K562 (cell line): ENCODE measurements around the gene BSCL2. TPM values are rescaled to one million over a fixed set of nuclear protein-coding genes. Genes with fewer than 3 reads are reported as not detected.

ENCODE experiments used
- ATAC-seq: fragments of 200-7000 bp; cut with Tn5 transposase; 3 replicates; pipeline ENCODE4 v1.9.1; 2020; ENCODE audit warnings: moderate library complexity
- BruUV-seq: library from RNA; stranded (reverse); fragments of 400-500 nt; replicated peaks from 2 replicates; lab custom pipeline; 2021; lab: Mats Ljungman, UMichigan
- CTCF ChIA-PET: fragments of 300-600 bp; formaldehyde crosslinking; extraction: SDS; loops from one replicate; lab custom pipeline; 2021; ENCODE audit warnings: low intra/inter-chr PET ratio; lab: Yijun Ruan, JAX
- POLR2A ChIA-PET: fragments of 300-600, 350-650 bp; sonication (Branson Sonifier 250); formaldehyde crosslinking; extraction: SDS; loops from one replicate; lab custom pipeline; 2021; ENCODE audit warnings: antibody characterized with exemption, inconsistent platforms; lab: Yijun Ruan, JAX
- DNase-seq, 4 experiments: peaks; one replicate each; pipeline versions ENCODE4 v3.0.0 to v3.0.0-alpha.2; 2011 to 2018; ENCODE audit warnings: low spot score in 3 of 4, mixed read lengths in 3 of 4; ENCODE audit errors: extremely low read depth in 1 of 4
- FAIRE-seq: peaks from 2 replicates; lab custom pipeline; 2011; peaks lifted over from hg19 to GRCh38; lab: Jason Lieb, UNC
- H2AFZ ChIP-seq: 2 replicates; pipeline ENCODE4 v1.6.0; 2011; ENCODE audit warnings: low read depth, low read length, control low read depth, inconsistent platforms
- H3K27ac ChIP-seq: fragments of 200-600 bp; 3 replicates; pipeline ENCODE4 v1.8.0; 2011; ENCODE audit warnings: low read depth, mild to moderate bottlenecking, control low read depth, inconsistent platforms, low read length, moderate library complexity, mixed read lengths; ENCODE audit errors: extremely low read depth
- H3K27me3 ChIP-seq, 2 experiments: fragments of 300-600 bp in 1 of 2; 2 replicates in 1 of 2; 3 replicates in 1 of 2; pipeline versions ENCODE4 v1.6.0 to v1.8.0; 2011; ENCODE audit warnings: inconsistent platforms in 2 of 2, low read length in 2 of 2, mild to moderate bottlenecking in 1 of 2, mixed read lengths in 1 of 2, moderate library complexity in 1 of 2; ENCODE audit not compliant: control insufficient read depth in 2 of 2, insufficient read depth in 2 of 2
- H3K36me3 ChIP-seq: fragments of 300-600 bp; 3 replicates; pipeline ENCODE4 v1.8.0; 2011; ENCODE audit warnings: mild to moderate bottlenecking, low read length, inconsistent platforms; ENCODE audit not compliant: control insufficient read depth, insufficient read depth
- H3K4me1 ChIP-seq, 2 experiments: fragments of 200-600 bp in 1 of 2; replicated peaks in 1 of 2; 2 replicates in 1 of 2; 3 replicates in 1 of 2; pipeline versions ENCODE4 v1.5.1 to v1.8.0; 2011; ENCODE audit warnings: inconsistent platforms in 2 of 2, low read length in 2 of 2, mild to moderate bottlenecking in 1 of 2, mixed read lengths in 1 of 2, moderate library complexity in 1 of 2; ENCODE audit not compliant: control insufficient read depth in 2 of 2, insufficient read depth in 2 of 2
- H3K4me2 ChIP-seq: 2 replicates; pipeline ENCODE4 v1.6.1; 2011; ENCODE audit warnings: low read length, control low read depth, inconsistent platforms, mixed read lengths; ENCODE audit not compliant: insufficient read depth
- H3K4me3 ChIP-seq: fragments of 200-600 bp; sonication (generic), shearing (Covaris generic); 2 replicates; pipeline ENCODE4 v1.5.1; 2016; ENCODE audit warnings: control low read depth, inconsistent platforms
- H3K79me2 ChIP-seq: fragments of 200-600 bp; 3 replicates; pipeline ENCODE4 v1.8.0; 2011; ENCODE audit warnings: low read length, inconsistent platforms; ENCODE audit not compliant: control insufficient read depth, insufficient read depth
- H3K9ac ChIP-seq, 2 experiments: 2 replicates each; pipeline versions ENCODE4 v1.6.0 to v1.6.1; 2011; ENCODE audit warnings: low read depth in 2 of 2, low read length in 2 of 2, control low read depth in 1 of 2, inconsistent platforms in 1 of 2, mild to moderate bottlenecking in 1 of 2, mixed read lengths in 1 of 2; ENCODE audit not compliant: insufficient read depth in 1 of 2
- H3K9me1 ChIP-seq: one replicate; pipeline ENCODE4 v1.6.0; 2011; ENCODE audit warnings: inconsistent platforms, mild to moderate bottlenecking, low read length, moderate library complexity; ENCODE audit not compliant: control insufficient read depth, insufficient read depth
- H3K9me3 ChIP-seq: replicated peaks from 2 replicates; pipeline ENCODE4 v1.5.1; 2011; ENCODE audit warnings: low read depth, low read length, inconsistent platforms; ENCODE audit not compliant: control insufficient read depth, insufficient read depth
- H4K20me1 ChIP-seq: replicated peaks from 2 replicates; pipeline ENCODE4 v1.6.1; 2011; ENCODE audit warnings: low read length, inconsistent platforms, mixed read lengths; ENCODE audit not compliant: control insufficient read depth, insufficient read depth
- CREB1 ChIP-seq, 2 experiments: sonication (generic) in 1 of 2; formaldehyde crosslinking in 1 of 2; IDR thresholded peaks; 2 replicates each; pipeline versions ENCODE4 v1.6.1 to v1.8.0; 2012 to 2022; ENCODE audit warnings: inconsistent platforms in 1 of 2, mild to moderate bottlenecking in 1 of 2, missing genetic modification reagents in 1 of 2, moderate library complexity in 1 of 2
- IFI16 ChIP-seq: fragments of 250-450 bp; sonication (Bioruptor Pico); IDR thresholded peaks from 2 replicates; pipeline ENCODE4 v2.1.2; 2022; ENCODE audit warnings: mild to moderate bottlenecking, inconsistent platforms
- NCOR1 ChIP-seq: fragments of 450-650 bp; IDR thresholded peaks from 2 replicates; pipeline ENCODE4 v1.6.1; 2016; ENCODE audit warnings: mild to moderate bottlenecking, moderate library complexity
- NFXL1 ChIP-seq: fragments of 450-650 bp; formaldehyde crosslinking; IDR thresholded peaks from 2 replicates; pipeline ENCODE4 v1.4.0; 2021; ENCODE audit warnings: mild to moderate bottlenecking
- NR2C1 ChIP-seq, 2 experiments: fragments of 450-650 bp; IDR thresholded peaks; 2 replicates each; pipeline ENCODE4 v1.6.1; 2017; ENCODE audit warnings: mild to moderate bottlenecking in 2 of 2, antibody characterized with exemption in 1 of 2, inconsistent platforms in 1 of 2, missing compliant biosample characterization in 1 of 2, missing genetic modification characterization in 1 of 2
- POLR2A ChIP-seq: fragments of 450-650 bp; conservative IDR thresholded peaks from 2 replicates; pipeline ENCODE4 v1.6.1; 2016
- SUPT5H ChIP-seq: fragments of 450-650 bp; IDR thresholded peaks from 2 replicates; pipeline ENCODE4 v1.6.1; 2016
- WGBS: fragments of 100-300 bp; shearing (Covaris generic); methylation state at CpG from one replicate; pipeline ENCODE4 v1.1.6; 2016; ENCODE audit warnings: low coverage, mixed read lengths; ENCODE audit not compliant: insufficient coverage; ENCODE audit errors: missing lambda C conversion rate; 5-methylcytosine and 5-hydroxymethylcytosine counted together
- in situ Hi-C: fragments of 300-500 bp; cut with MboI; formaldehyde crosslinking; loops from 4 replicates; pipeline ENCODE4 v1.15.0; 2018; ENCODE audit warnings: inconsistent platforms, mixed read lengths
- intact Hi-C: fragments of 100-400 bp; cut with micrococcal nuclease; formaldehyde crosslinking; loops from 2 replicates; pipeline ENCODE4 v1.14.2; 2022
- polyA plus RNA-seq, 8 experiments: library from polyadenylated mRNA; depleted of rRNA in 4 of 8; stranded (reverse) in 5 of 8; unstranded in 3 of 8; fragments of >200 nt; fragmentation: Nextera tagmentation in 2 of 8; fragmentation: Illumina TruSeq in 1 of 8; extraction: Ambion mirVana in 2 of 8; extraction: Trizol in 1 of 8; gene quantifications; 2 replicates each; pipeline versions ENCODE4 v1.2.1 to v1.2.3, GENCODE V29; 2011 to 2014; ENCODE audit warnings: inconsistent platforms in 1 of 8, missing spikeins in 1 of 8
- total RNA-seq, 7 experiments: library from RNA; depleted of rRNA in 6 of 7; stranded (reverse); fragments of >200 nt in 6 of 7; fragmentation: Illumina TruSeq in 2 of 7; extraction: Trizol in 2 of 7; gene quantifications; 2 replicates each; pipeline versions ENCODE4 v1.2.1 to v1.2.3, GENCODE V29; 2011 to 2021; ENCODE audit warnings: low replicate concordance in 1 of 7
- TF ChIP-seq, protein P1 (sequence below): IDR thresholded peaks from 2 replicates; pipeline ENCODE4 v1.6.1; 2011; ENCODE audit warnings: borderline replicate concordance, low read depth, mild to moderate bottlenecking, moderate library complexity, low read length; ENCODE audit not compliant: insufficient read depth, poor library complexity, severe bottlenecking

The BSCL2 gene
- total and polyA plus RNA-seq, 9 of the 15 experiments (the other 6 are each of a cell fraction or from before 2014, with no cell fraction given), result 18.9 to 51.7 (median 35.2) TPM

DNA sequence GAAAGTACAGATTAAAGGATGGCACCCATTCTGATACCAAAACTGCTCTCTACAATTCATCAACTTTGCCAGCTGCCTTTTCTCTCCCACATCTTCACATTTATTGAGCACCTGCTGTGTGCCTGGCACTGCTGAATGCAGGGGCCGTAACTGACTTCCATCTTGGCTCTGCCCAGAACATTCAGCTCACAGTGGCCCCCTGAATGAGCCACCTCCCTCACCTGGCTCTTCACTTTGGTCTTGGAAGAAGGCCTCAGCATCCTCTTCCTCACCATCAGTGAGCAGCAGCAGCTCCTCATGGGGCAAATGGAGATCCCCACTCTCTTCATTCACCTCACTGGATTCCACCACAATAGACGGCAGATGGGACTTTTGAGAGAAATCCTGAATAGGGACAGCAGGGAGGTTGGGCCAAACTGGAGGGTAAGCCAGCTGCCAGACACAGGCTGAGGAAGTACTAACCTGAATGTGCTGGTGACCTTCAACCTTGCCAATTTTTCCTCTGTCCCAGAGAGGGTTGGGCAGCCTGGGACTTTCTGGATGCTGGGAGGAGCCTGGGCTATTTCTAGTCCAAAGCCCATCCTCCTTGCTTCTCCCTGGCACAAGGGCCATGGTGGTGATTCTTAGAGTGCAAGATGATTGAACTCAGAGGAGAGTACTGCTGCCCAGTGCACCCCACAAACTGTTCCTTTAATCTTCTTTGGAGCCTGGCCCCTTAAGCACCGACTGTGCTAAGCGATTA lies 37.6 kb downstream of the BSCL2 start (continued):
- TF ChIP-seq CREB1 (IDR thresholded peaks at IDR 0.05) (no peak), CREB1 (CRISPR knock-in tag; IDR thresholded peaks at IDR 0.05) (no peak), NFXL1 (CRISPR knock-in tag) (no peak), NR2C1 (IDR thresholded peaks at IDR 0.05) (peak; percentile 65), NR2C1 (tag; IDR thresholded peaks at IDR 0.05) (peak; percentile 54; the same call in 1 of the 2 replicates)
- TF ChIP-seq, protein P1, sequence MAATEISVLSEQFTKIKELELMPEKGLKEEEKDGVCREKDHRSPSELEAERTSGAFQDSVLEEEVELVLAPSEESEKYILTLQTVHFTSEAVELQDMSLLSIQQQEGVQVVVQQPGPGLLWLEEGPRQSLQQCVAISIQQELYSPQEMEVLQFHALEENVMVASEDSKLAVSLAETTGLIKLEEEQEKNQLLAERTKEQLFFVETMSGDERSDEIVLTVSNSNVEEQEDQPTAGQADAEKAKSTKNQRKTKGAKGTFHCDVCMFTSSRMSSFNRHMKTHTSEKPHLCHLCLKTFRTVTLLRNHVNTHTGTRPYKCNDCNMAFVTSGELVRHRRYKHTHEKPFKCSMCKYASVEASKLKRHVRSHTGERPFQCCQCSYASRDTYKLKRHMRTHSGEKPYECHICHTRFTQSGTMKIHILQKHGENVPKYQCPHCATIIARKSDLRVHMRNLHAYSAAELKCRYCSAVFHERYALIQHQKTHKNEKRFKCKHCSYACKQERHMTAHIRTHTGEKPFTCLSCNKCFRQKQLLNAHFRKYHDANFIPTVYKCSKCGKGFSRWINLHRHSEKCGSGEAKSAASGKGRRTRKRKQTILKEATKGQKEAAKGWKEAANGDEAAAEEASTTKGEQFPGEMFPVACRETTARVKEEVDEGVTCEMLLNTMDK, result no peak

- Histone ChIP-seq H3K79me2 (peaks cover 94% of the 10 kb centered on the region), H4K20me1 (peaks cover 7% of the 10 kb centered on the region; the same call in 1 of the 2 replicates), H3K9me3 (no peaks in the 10 kb centered on the region), H3K9ac (peak overlapping the region; percentile 76 to 85; a peak in 3 of 4 replicates), H2AFZ (no peak overlapping the region), H3K4me1 (peaks cover 19 to 52% of the 10 kb centered on the region in 2 experiments; a peak in 4 of 5 replicates), H3K4me2 (peak overlapping the region; percentile 97), H3K36me3 (peaks cover 45% of the 10 kb centered on the region), H3K27me3 (no peaks in the 10 kb centered on the region), H3K9me1 (no peaks in the 10 kb centered on the region), H3K27ac (peak overlapping the region; percentile 72), H3K4me3 (peak overlapping the region; percentile 73)
- DNase-seq (peak in 2 of 4 experiments; percentile 4 to 46), FAIRE-seq (no peak), ATAC-seq (no peak)
- ChIA-PET CTCF (no interaction called here), POLR2A (interaction anchor here (0.6 to 8.8 kb wide), 17 partner anchors 10 to 188 kb away, joined by 3 to 161 read pairs (median 5); partner anchors contain the start of genes B3GAT3, EML3, GANAB and INTS5)
- intact Hi-C loops, result loop anchor here (5.0 kb wide), 1 partner anchor 175 kb away; no protein-coding TSS in a partner anchor
- in situ Hi-C loops, result no loop called here
- TF ChIP-seq NCOR1 (0 out of 2 replicates have a peak, but pooled peaks have one; percentile 4), POLR2A (peak; percentile 24; the same call in 1 of the 2 replicates), SUPT5H (peak; percentile 37; the same call in 1 of the 2 replicates), IFI16 (CRISPR knock-in tag) (no peak)
- BruUV-seq, result no TSS peak
- WGBS, result 15% methylated on average over 2 of the region's 2 CpGs
Observed at GRCh38 chr11:62667460-62667859, 39.8 kb downstream of the BSCL2 start.
